Measurements from ENCODE around the gene ETS1. TPM values are rescaled to one million over a fixed set of nuclear protein-coding genes. Genes with fewer than 3 reads are reported as not detected.

ETS1 gene, protein sequence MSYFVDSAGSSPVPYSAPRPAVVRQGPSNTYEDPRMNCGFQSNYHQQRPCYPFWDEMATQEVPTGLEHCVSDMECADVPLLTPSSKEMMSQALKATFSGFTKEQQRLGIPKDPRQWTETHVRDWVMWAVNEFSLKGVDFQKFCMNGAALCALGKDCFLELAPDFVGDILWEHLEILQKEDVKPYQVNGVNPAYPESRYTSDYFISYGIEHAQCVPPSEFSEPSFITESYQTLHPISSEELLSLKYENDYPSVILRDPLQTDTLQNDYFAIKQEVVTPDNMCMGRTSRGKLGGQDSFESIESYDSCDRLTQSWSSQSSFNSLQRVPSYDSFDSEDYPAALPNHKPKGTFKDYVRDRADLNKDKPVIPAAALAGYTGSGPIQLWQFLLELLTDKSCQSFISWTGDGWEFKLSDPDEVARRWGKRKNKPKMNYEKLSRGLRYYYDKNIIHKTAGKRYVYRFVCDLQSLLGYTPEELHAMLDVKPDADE
- total RNA-seq, result 121 TPM
- long read RNA-seq, transcript ETS1-201 (8 exons, 2,231 nt), result major isoform, 71 of 106 reads
- long read RNA-seq, partial matches to known transcripts, result 4 of 106 reads
- long read RNA-seq, other reads (novel, unspliced or antisense), result 29 of 106 reads

DNA sequence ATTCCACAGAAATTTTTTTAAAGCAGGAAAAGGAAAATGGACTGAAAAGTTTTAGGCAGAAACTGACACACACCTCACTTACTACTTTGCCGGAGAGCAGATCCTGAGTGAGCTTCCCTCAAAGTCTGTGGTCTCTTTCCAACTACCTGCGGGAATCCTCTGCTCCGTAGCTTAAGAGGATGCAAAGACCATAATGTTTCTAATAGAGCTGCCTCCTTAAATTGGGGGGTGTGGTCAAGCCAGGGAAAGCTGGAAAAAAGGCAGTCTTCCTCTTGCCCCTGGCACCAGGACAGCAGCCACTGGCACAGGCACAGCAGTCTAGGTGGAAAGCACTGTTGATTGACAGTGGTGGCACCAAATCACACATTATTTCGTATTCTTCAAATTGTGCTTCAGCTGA, at the start of gene ETS1:
TSS of gene ETS1 (minus strand) at position 144 of the 400 bp plus-strand sequence. CDS start 14,428 bp downstream, outside the sequence.
- intact Hi-C loops (cut with DNase I), result no loop called here
- DNase-seq (no peak), ATAC-seq (no peak)
- Histone ChIP-seq H3K36me3 (no peaks in the 10 kb centered on the region), H3K27ac (no peak within 1 kb of the TSS), H3K4me1 (peaks cover 14% of the 10 kb centered on the region), H3K27me3 (no peaks in the 10 kb centered on the region), H3K9me3 (no peaks in the 10 kb centered on the region), H3K4me3 (peak within 1 kb of the TSS; percentile 33)
- TF ChIP-seq, protein P1, sequence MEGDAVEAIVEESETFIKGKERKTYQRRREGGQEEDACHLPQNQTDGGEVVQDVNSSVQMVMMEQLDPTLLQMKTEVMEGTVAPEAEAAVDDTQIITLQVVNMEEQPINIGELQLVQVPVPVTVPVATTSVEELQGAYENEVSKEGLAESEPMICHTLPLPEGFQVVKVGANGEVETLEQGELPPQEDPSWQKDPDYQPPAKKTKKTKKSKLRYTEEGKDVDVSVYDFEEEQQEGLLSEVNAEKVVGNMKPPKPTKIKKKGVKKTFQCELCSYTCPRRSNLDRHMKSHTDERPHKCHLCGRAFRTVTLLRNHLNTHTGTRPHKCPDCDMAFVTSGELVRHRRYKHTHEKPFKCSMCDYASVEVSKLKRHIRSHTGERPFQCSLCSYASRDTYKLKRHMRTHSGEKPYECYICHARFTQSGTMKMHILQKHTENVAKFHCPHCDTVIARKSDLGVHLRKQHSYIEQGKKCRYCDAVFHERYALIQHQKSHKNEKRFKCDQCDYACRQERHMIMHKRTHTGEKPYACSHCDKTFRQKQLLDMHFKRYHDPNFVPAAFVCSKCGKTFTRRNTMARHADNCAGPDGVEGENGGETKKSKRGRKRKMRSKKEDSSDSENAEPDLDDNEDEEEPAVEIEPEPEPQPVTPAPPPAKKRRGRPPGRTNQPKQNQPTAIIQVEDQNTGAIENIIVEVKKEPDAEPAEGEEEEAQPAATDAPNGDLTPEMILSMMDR (IDR thresholded peaks at IDR 0.05), result no peak

DNA sequence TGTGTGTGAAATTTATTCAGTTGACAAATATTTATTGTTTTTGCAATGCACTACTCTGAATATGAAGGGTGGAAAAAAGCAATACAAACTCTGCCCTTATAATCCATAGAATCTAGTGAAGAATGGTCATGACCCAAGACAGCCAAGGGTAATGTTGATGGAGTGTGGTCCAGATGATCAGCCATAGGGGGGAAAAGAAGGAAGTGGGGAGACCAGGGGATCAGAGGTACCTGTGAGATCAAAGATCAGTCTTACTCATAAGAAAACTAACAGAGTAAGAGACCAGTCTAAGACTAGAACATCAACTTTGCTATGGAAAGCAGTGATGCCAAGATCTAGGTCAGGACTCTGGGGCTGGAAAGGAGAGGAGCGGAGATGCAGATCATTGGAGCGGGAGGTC, 47.0 kb upstream of the ETS1 start:
- H3K9me3 ChIP-seq, result no peaks in the 10 kb centered on the region
- H3K27ac ChIP-seq, result no peak overlapping the region
- H3K27me3 ChIP-seq, result no peaks in the 10 kb centered on the region
- intact Hi-C loops (cut with DNase I), result no loop called here
- H3K4me1 ChIP-seq, result peaks cover 13% of the 10 kb centered on the region
- TF ChIP-seq, protein P1 (IDR thresholded peaks at IDR 0.05), result no peak
- H3K4me3 ChIP-seq, result no peak overlapping the region
- ATAC-seq (no peak), DNase-seq (no peak)
- no peaks in the 10 kb centered on the region for H3K36me3 ChIP-seq

DNA sequence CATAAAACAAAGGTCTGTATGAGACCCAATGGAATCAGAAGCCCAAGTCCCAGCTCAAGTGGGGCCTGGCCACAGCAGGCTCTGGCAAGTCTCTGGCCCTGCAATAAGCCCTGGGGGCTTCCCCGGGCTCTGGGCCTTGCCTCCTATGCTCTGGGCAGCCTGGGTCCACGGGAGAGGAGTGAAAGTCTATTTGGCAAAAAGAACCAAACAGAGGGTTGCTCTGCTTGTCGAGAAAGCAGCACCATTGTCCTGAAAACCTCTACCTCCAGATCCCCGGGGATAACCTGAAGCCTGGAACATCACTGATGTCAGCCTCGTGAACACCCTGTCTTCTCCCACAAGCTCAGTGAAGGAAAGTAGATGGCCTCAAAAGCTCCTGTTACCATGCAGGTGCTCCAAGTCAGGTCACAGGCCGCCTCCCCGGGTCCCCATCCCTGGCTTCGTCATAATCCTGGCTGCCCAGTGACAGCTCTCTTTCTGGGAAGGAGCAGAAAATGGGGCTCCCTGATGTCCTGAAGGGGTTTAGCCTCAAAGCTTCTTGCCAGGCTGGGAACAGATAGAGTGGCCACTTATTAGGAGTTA, 46.1 kb upstream of the ETS1 start:
- TF ChIP-seq, protein P1 (IDR thresholded peaks at IDR 0.05), result no peak
- Histone ChIP-seq H3K27ac (no peak overlapping the region), H3K9me3 (no peaks in the 10 kb centered on the region), H3K36me3 (no peaks in the 10 kb centered on the region), H3K4me1 (peaks cover 14% of the 10 kb centered on the region), H3K27me3 (no peaks in the 10 kb centered on the region), H3K4me3 (no peak overlapping the region)
- intact Hi-C loops (cut with DNase I), result no loop called here
- ATAC-seq (no peak), DNase-seq (no peak)

DNA sequence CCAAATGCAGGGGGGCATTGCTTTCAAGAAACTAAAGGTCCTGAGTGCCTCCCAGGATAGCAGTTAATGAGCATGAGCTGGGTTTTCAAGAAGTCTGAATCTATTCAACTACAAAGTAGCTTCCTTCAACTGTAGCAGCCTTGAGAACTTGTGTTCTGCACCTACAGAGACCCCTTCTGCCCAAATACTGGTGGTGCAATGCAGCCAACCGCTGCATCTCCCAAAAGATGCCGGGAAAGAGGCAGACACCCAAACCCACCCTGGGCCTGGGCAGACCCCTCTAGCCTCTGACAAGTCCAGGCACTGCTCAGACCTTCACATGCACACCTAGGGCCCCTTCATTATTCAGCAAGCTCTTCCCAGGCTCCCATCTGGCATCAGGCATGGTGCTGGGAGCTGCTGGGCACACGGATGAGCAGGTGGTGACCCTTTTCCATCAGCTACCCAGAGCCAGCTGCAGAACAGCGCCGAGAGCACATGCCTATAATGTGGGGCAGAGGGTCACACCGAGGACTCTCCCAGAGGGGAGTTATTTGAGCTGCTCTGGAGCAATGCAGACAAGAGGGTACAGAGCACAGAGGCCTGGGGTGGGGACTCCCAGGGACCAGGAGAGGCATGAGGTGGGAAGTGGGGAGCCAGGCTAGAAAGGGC, 44.9 kb upstream of the ETS1 start:
- Histone ChIP-seq H3K27me3 (no peaks in the 10 kb centered on the region), H3K4me3 (no peak overlapping the region), H3K27ac (no peak overlapping the region), H3K36me3 (no peaks in the 10 kb centered on the region), H3K4me1 (peaks cover 23% of the 10 kb centered on the region), H3K9me3 (no peaks in the 10 kb centered on the region)
- TF ChIP-seq, protein P1 (IDR thresholded peaks at IDR 0.05), result peak; percentile 68
- ATAC-seq (peak; percentile 9), DNase-seq (no peak)
- intact Hi-C loops (cut with DNase I), result no loop called here

DNA sequence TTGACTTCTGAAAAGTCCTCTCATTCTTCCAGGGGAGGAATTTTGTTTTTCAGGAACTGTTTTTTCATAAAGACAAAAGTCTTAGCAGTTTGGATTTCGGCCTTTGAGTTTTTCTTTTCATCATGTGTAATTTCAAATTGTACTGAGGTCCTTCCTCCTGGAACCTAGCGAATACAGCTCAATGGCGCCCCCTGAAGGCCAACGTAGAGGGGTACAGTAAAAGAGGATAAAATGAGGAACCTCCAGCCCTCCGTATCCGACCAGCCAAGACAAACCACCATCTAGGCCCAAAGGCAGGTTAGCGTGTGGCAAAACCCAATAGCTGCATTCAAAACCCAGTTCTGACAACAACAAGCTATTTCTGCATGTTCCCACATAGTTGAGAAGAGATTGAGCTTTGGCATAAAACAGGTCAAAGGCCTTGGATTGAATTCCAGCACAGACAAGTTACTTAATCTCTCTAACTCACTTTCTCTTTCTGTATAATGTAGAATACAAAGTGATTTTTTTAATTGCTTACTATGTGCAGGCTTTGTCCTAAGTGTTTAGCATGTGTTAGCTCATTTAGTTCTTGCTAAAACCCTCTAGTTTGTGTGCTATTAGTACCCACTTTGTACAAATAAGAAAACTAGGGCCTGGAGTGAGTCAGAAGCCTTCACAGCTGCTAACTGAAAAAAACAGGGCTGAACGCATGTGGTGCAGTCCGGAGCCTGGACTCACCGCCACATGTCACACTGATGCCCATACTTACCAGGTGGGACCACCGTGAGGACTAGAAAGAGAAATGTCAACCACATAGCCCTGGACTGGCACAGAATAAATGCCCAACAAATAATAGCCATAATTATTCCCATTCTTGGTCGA, 43.2 kb upstream of the ETS1 start:
- H3K27ac ChIP-seq, result peak overlapping the region; percentile 56

More for the DNA sequence above, 43.2 kb upstream of the ETS1 start:
- TF ChIP-seq, protein P1 (IDR thresholded peaks at IDR 0.05), result peak; percentile 92
- H3K4me1 ChIP-seq, result peaks cover 29% of the 10 kb centered on the region
- H3K9me3 ChIP-seq, result no peaks in the 10 kb centered on the region
- no peaks in the 10 kb centered on the region for H3K36me3 ChIP-seq
- peak; percentile 90 for DNase-seq
- H3K4me3 ChIP-seq, result no peak overlapping the region
- intact Hi-C loops (cut with DNase I), result no loop called here
- ATAC-seq, result peak; percentile 95
- H3K27me3 ChIP-seq, result no peaks in the 10 kb centered on the region

Data from upper lobe of right lung (tissue), 1 donor.